H9 (cell line): ENCODE data around the gene C10orf71. TPM values are rescaled to one million over a fixed set of nuclear protein-coding genes. Genes with fewer than 3 reads are reported as not detected.

Experiments
- DNase-seq: peaks from one replicate; pipeline ENCODE4 v3.0.0-alpha.2; 2017
- H2AFZ ChIP-seq: one replicate; pipeline ENCODE4 v1.6.1; 2013; ENCODE audit warnings: mild to moderate bottlenecking, low read length, control low read depth, moderate library complexity
- H2AK5ac ChIP-seq: 2 replicates; pipeline ENCODE4 v1.6.1; 2013; ENCODE audit warnings: low read length, control low read depth, mixed read lengths; ENCODE audit not compliant: insufficient read length
- H2BK120ac ChIP-seq: one replicate; pipeline ENCODE4 v1.6.1; 2013; ENCODE audit warnings: low read depth, mild to moderate bottlenecking, low read length, control low read depth, inconsistent platforms; ENCODE audit not compliant: poor library complexity, severe bottlenecking
- H2BK12ac ChIP-seq: 2 replicates; pipeline ENCODE4 v1.6.1; 2013; ENCODE audit warnings: low read length, control low read depth, mixed read lengths, low read depth; ENCODE audit not compliant: insufficient read length
- H2BK15ac ChIP-seq: 2 replicates; pipeline ENCODE4 v1.6.1; 2013; ENCODE audit warnings: low read depth, low read length, control low read depth
- H2BK20ac ChIP-seq: one replicate; pipeline ENCODE4 v1.6.1; 2013; ENCODE audit warnings: low read depth, mild to moderate bottlenecking, low read length, control low read depth, inconsistent platforms; ENCODE audit not compliant: poor library complexity, severe bottlenecking
- H2BK5ac ChIP-seq: 2 replicates; pipeline ENCODE4 v1.6.1; 2013; ENCODE audit warnings: low read length, control low read depth, mixed read lengths; ENCODE audit not compliant: insufficient read length
- H3K14ac ChIP-seq: 2 replicates; pipeline ENCODE4 v1.6.1; 2013; ENCODE audit warnings: low read length, control low read depth; ENCODE audit not compliant: insufficient read depth
- H3K18ac ChIP-seq: 2 replicates; pipeline ENCODE4 v1.6.1; 2013; ENCODE audit warnings: low read depth, mild to moderate bottlenecking, mixed read lengths, low read length, control low read depth; ENCODE audit not compliant: insufficient read length
- H3K23ac ChIP-seq: 2 replicates; pipeline ENCODE4 v1.6.1; 2013; ENCODE audit warnings: low read length, control low read depth, mixed read lengths, low read depth; ENCODE audit not compliant: insufficient read length
- H3K23me2 ChIP-seq: 2 replicates; pipeline ENCODE4 v1.6.1; 2013; ENCODE audit warnings: low read depth, mild to moderate bottlenecking, mixed read lengths, low read length, control low read depth; ENCODE audit not compliant: insufficient read length, poor library complexity, severe bottlenecking
- H3K27ac ChIP-seq: 2 replicates; pipeline ENCODE4 v1.5.1; 2013; ENCODE audit warnings: low read length, control low read depth, mixed read lengths, low read depth; ENCODE audit not compliant: insufficient read length
- H3K27me3 ChIP-seq: 2 replicates; pipeline ENCODE4 v1.6.1; 2013; ENCODE audit warnings: low read length, control low read depth, inconsistent platforms; ENCODE audit not compliant: insufficient read depth
- H3K4ac ChIP-seq: 2 replicates; pipeline ENCODE4 v1.6.1; 2013; ENCODE audit warnings: low read depth, mild to moderate bottlenecking, control low read depth, inconsistent platforms, low read length, moderate library complexity
- H3K4me1 ChIP-seq: 2 replicates; pipeline ENCODE4 v1.6.1; 2013; ENCODE audit warnings: low read length, control low read depth, inconsistent platforms; ENCODE audit not compliant: insufficient read depth
- H3K4me2 ChIP-seq: 2 replicates; pipeline ENCODE4 v1.6.1; 2013; ENCODE audit warnings: low read length, control low read depth, mixed read lengths; ENCODE audit not compliant: insufficient read length, insufficient read depth
- H3K56ac ChIP-seq: 2 replicates; pipeline ENCODE4 v1.6.1; 2013; ENCODE audit warnings: low read depth, mild to moderate bottlenecking, mixed read lengths, low read length, control low read depth; ENCODE audit not compliant: insufficient read length
- H3K79me1 ChIP-seq: 2 replicates; pipeline ENCODE4 v1.6.1; 2013; ENCODE audit warnings: low read depth, mild to moderate bottlenecking, moderate library complexity, low read length, control low read depth, inconsistent platforms; ENCODE audit not compliant: insufficient read depth, poor library complexity, severe bottlenecking
- H3K79me2 ChIP-seq: 2 replicates; pipeline ENCODE4 v1.6.1; 2013; ENCODE audit warnings: low read length, control low read depth, inconsistent platforms; ENCODE audit not compliant: insufficient read depth
- H3K9ac ChIP-seq: 2 replicates; pipeline ENCODE4 v1.6.1; 2013; ENCODE audit warnings: low read length, control low read depth, mixed read lengths; ENCODE audit not compliant: insufficient read length; ENCODE audit errors: extremely low read depth
- H3K9me3 ChIP-seq: one replicate; pipeline ENCODE4 v1.6.1; 2013; ENCODE audit warnings: low read depth, low read length, inconsistent platforms; ENCODE audit not compliant: control insufficient read depth
- H3T11ph ChIP-seq: one replicate; pipeline ENCODE4 v1.6.1; 2013; ENCODE audit warnings: mild to moderate bottlenecking, low read length, control low read depth, inconsistent platforms
- H4K20me1 ChIP-seq: one replicate; pipeline ENCODE4 v1.6.1; 2013; ENCODE audit not compliant: control insufficient read depth, insufficient read length, insufficient read depth
- H4K5ac ChIP-seq: 2 replicates; pipeline ENCODE4 v1.6.1; 2013; ENCODE audit warnings: low read depth, mild to moderate bottlenecking, mixed read lengths, low read length, control low read depth; ENCODE audit not compliant: insufficient read length
- H4K8ac ChIP-seq: replicated peaks from 2 replicates; pipeline ENCODE4 v1.6.1; 2013; ENCODE audit warnings: low read length, control low read depth, mixed read lengths, low read depth; ENCODE audit not compliant: insufficient read length
- H4K91ac ChIP-seq: 2 replicates; pipeline ENCODE4 v1.6.1; 2013; ENCODE audit warnings: low read depth, mild to moderate bottlenecking, moderate library complexity, mixed read lengths, low read length, control low read depth; ENCODE audit not compliant: insufficient read length
- H3K27ac Mint-ChIP-seq, 3 experiments: 2 replicates in 2 of 3; 3 replicates in 1 of 3; pipeline ENCODE4 v1.8.0; 2020 to 2021; ENCODE audit warnings: mixed read lengths in 3 of 3, mild to moderate bottlenecking in 1 of 3, moderate library complexity in 1 of 3
- H3K27me3 Mint-ChIP-seq: 2 replicates; pipeline ENCODE4 v1.8.0; 2021; ENCODE audit warnings: low read depth, mild to moderate bottlenecking, moderate library complexity, mixed read lengths
- H3K36me3 Mint-ChIP-seq, 3 experiments: 2 replicates in 2 of 3; 3 replicates in 1 of 3; pipeline ENCODE4 v1.8.0; 2020 to 2021; ENCODE audit warnings: low read depth in 3 of 3, mixed read lengths in 3 of 3; ENCODE audit not compliant: insufficient read depth in 1 of 3
- H3K4me1 Mint-ChIP-seq, 2 experiments: 2 replicates each; pipeline ENCODE4 v1.8.0; 2020; ENCODE audit warnings: mixed read lengths in 2 of 2
- H3K4me3 Mint-ChIP-seq, 2 experiments: 2 replicates in 1 of 2; 3 replicates in 1 of 2; pipeline ENCODE4 v1.8.0; 2020 to 2021; ENCODE audit warnings: mild to moderate bottlenecking in 2 of 2, mixed read lengths in 2 of 2, moderate library complexity in 1 of 2
- H3K9me3 Mint-ChIP-seq, 2 experiments: 2 replicates in 1 of 2; 3 replicates in 1 of 2; pipeline ENCODE4 v1.8.0; 2020; ENCODE audit warnings: mild to moderate bottlenecking in 2 of 2, mixed read lengths in 2 of 2, moderate library complexity in 1 of 2
- CTCF ChIP-seq: fragments of 200-600 bp; sonication (generic); conservative IDR thresholded peaks from 3 replicates; pipeline ENCODE4 v1.8.0; 2021; ENCODE audit warnings: antibody characterized with exemption, mild to moderate bottlenecking
- WGBS: extraction: QIAGEN DNeasy Blood & Tissue Kit; methylation state at CpG from one replicate; pipeline ENCODE4 v1.1.7; 2013; ENCODE audit warnings: missing lambda C conversion rate, low lambda C conversion rate, mixed read lengths; ENCODE audit not compliant: insufficient read length; ENCODE audit errors: extremely low coverage; 5-methylcytosine and 5-hydroxymethylcytosine counted together
- total RNA-seq: library from RNA; stranded (reverse); gene quantifications from 2 replicates; pipeline ENCODE4 v1.2.1, GENCODE V29; 2021

C10orf71 gene
- total RNA-seq, 1 experiment from 2014 or later, result not detected

GRCh38 chr10:49321021-49321420 is 22.1 kb downstream of the C10orf71 start:
- H4K5ac ChIP-seq, result no peak overlapping the region
- H2BK15ac ChIP-seq, result no peak overlapping the region
- H3K27me3 ChIP-seq, result no peaks in the 10 kb centered on the region
- no peaks in the 10 kb centered on the region for H3K9me3 ChIP-seq
- no peak overlapping the region for H3K18ac ChIP-seq
- no peak for TF ChIP-seq CTCF
- H4K91ac ChIP-seq, result no peak overlapping the region
- no peak overlapping the region for H3K27ac Mint-ChIP-seq
- no peak overlapping the region for H3K9ac ChIP-seq
- H3K27ac ChIP-seq, result no peak overlapping the region
- DNase-seq, result no peak
- no peak overlapping the region for H3K4me3 Mint-ChIP-seq
- H3K79me2 ChIP-seq, result no peaks in the 10 kb centered on the region
- no peak overlapping the region for H3T11ph ChIP-seq
- H2BK120ac ChIP-seq, result no peak overlapping the region
- no peak overlapping the region for H3K4ac ChIP-seq
- H3K56ac ChIP-seq, result no peak overlapping the region
- H3K36me3 Mint-ChIP-seq, result no peaks in the 10 kb centered on the region
- H3K23me2 ChIP-seq, result no peaks in the 10 kb centered on the region
- H4K20me1 ChIP-seq, result no peaks in the 10 kb centered on the region
- WGBS, result no CpG with 5 or more reads among the region's 3 CpGs
- H2AK5ac ChIP-seq, result no peak overlapping the region
- H3K4me2 ChIP-seq, result no peak overlapping the region
- H3K4me1 Mint-ChIP-seq, result no peaks in the 10 kb centered on the region
- no peak overlapping the region for H3K14ac ChIP-seq
- no peak overlapping the region for H4K8ac ChIP-seq
- no peaks in the 10 kb centered on the region for H3K9me3 Mint-ChIP-seq
- H2BK12ac ChIP-seq, result no peak overlapping the region
- H3K79me1 ChIP-seq, result no peaks in the 10 kb centered on the region
- H3K4me1 ChIP-seq, result no peaks in the 10 kb centered on the region
- no peak overlapping the region for H2BK5ac ChIP-seq
- H2AFZ ChIP-seq, result no peak overlapping the region
- no peak overlapping the region for H2BK20ac ChIP-seq
- H3K27me3 Mint-ChIP-seq, result peaks cover 4% of the 10 kb centered on the region
- no peak overlapping the region for H3K23ac ChIP-seq
